ENCODE measurements around the gene VPS8.

GRCh38 chr3:184941408-184941807 lies 129.4 kb downstream of the VPS8 start:
- TF ChIP-seq PKNOX1 (IDR thresholded peaks at IDR 0.05): no peak
- no peak for TF ChIP-seq ELF4 (IDR thresholded peaks at IDR 0.05)
- no peak for TF ChIP-seq LEF1 (IDR thresholded peaks at IDR 0.05; ENCODE audit: borderline replicate concordance)
- TF ChIP-seq FOXA1 (IDR thresholded peaks at IDR 0.05): no peak
- no peak for TF ChIP-seq SP1 (IDR thresholded peaks at IDR 0.05)
- TF ChIP-seq TARDBP (IDR thresholded peaks at IDR 0.05): no peak
- no peak for TF ChIP-seq FOXK2 (IDR thresholded peaks at IDR 0.05)
- TF ChIP-seq ZNF384 (IDR thresholded peaks at IDR 0.05): no peak
- no peak for TF ChIP-seq HDGF (IDR thresholded peaks at IDR 0.05; ENCODE audit: borderline replicate concordance)

All from HEK293T (cell line).